Lower leg skin (tissue), 3 donors: ENCODE measurements around the gene STXBP2.

Source experiments
- CTCF ChIP-seq, 3 donors: fragments of 450-650 bp; IDR thresholded peaks; one replicate each; pipeline ENCODE4 v1.5.1; 2016; ENCODE audit warnings: antibody characterized with exemption in 3 of 3, mild to moderate bottlenecking in 3 of 3, moderate library complexity in 2 of 3
- POLR2A ChIP-seq, 2 donors: fragments of 450-650 bp; IDR thresholded peaks; one replicate each; pipeline ENCODE4 v1.6.1; 2016 to 2017; ENCODE audit warnings: antibody characterized with exemption in 2 of 2, mild to moderate bottlenecking in 1 of 2, moderate library complexity in 1 of 2

DNA sequence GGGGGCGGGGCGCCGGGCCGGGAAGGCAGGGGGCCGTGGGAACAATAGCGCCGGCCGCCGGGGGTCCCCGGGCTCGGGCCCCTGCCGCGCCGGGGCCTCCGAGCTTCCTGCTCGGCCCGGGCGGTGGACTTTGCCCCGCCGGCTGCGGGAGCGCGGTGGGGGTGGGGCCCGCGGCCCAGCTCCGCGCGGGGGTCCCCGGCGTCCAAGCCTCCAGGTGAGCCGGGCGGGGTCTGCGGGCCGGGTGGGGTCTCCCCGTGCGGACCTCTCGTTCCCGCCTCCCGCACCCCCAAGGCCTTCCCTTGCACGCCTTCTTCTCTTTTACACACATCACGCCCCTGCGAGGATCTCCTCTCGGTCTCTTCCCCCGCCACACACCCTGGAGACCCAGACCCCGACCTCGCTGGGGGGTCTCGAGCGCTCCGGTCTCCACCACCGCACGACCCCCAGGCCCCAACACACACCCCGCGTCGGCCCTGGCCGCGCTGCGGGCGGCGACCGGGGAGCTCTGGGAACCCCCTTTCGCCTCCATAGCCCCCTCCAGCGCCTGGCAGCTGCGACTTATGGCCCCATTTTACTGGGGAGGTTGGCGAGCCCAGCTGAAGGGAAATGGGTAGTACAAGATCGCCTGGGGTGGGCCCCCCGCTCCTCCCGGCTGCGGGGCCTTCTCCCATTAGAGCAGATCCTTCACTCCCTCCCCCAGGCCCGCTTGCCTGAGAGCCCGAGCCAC, 40.5 kb upstream of the STXBP2 start:
- no peak for TF ChIP-seq CTCF (IDR thresholded peaks at IDR 0.05)
- no peak for TF ChIP-seq POLR2A (IDR thresholded peaks at IDR 0.05)
